ENCODE data around the gene USF3. TPM values are rescaled to one million over a fixed set of nuclear protein-coding genes. Genes with fewer than 3 reads are reported as not detected.

USF3 gene
- total and polyA plus RNA-seq, 9 of the 15 experiments (the other 6 are each of a cell fraction or from before 2014, with no cell fraction given): 1.4 to 6.9 (median 3.1) TPM

- Histone ChIP-seq H2AFZ (ENCODE audit: low read depth, low read length) (no peak overlapping the region), H3K27ac (ENCODE audit: extremely low read depth, low read depth, low read length) (no peak overlapping the region), H3K4me2 (ENCODE audit: insufficient read depth, low read length) (no peak overlapping the region), H3K4me3 (no peak overlapping the region), H4K20me1 (replicated peaks; ENCODE audit: control insufficient read depth, insufficient read depth, low read length) (0 out of 2 replicates have a peak, but pooled peaks cover 3% of the 10 kb centered on the region), H3K36me3 (ENCODE audit: control insufficient read depth, insufficient read depth, low read length) (peaks cover 68% of the 10 kb centered on the region), H3K27me3 (ENCODE audit: control insufficient read depth in 2 of 2, insufficient read depth in 2 of 2, low read length in 2 of 2) (no peaks in the 10 kb centered on the region), H3K79me2 (ENCODE audit: control insufficient read depth, insufficient read depth, low read length) (peaks cover 98% of the 10 kb centered on the region), H3K9me3 (replicated peaks; ENCODE audit: control insufficient read depth, insufficient read depth, low read depth, low read length) (no peaks in the 10 kb centered on the region; the same call in 1 of the 2 replicates), H3K9me1 (ENCODE audit: control insufficient read depth, insufficient read depth, low read length) (no peaks in the 10 kb centered on the region), H3K4me1 (replicated peaks in 1 of 2; ENCODE audit: control insufficient read depth in 2 of 2, insufficient read depth in 2 of 2, low read length in 2 of 2) (no peaks in the 10 kb centered on the region), H3K9ac (ENCODE audit: insufficient read depth in 1 of 2, low read depth in 2 of 2, low read length in 2 of 2) (no peak overlapping the region)
- TF ChIP-seq RB1 (IDR thresholded peaks at IDR 0.05; ENCODE audit: low read depth) (no peak), TAF7 (tag; IDR thresholded peaks at IDR 0.05) (no peak)
- no peak for FAIRE-seq
- BruUV-seq (replicated peaks): no TSS peak
- intact Hi-C loops (cut with micrococcal nuclease) (loop anchor here (10.0 kb wide), 1 partner anchor 424 kb away; no protein-coding TSS in a partner anchor), in situ Hi-C loops (cut with MboI) (no loop called here)
- 100% methylated on average over 1 of the region's 1 CpG for WGBS (ENCODE audit: insufficient coverage, low coverage, missing lambda C conversion rate)
- ChIA-PET CTCF (ENCODE audit: low intra/inter-chr PET ratio) (no interaction called here), POLR2A (no interaction called here)
- ATAC-seq: no peak
- DNase-seq (ENCODE audit: extremely low read depth in 1 of 4, low spot score in 3 of 4): no peak
Measured at GRCh38 chr3:113730550-113730949, 34.1 kb upstream of the USF3 start.

GRCh38 chr3:113728661-113729060, 32.2 kb upstream of the USF3 start:
- in situ Hi-C loops (cut with MboI) (no loop called here), intact Hi-C loops (cut with micrococcal nuclease) (no loop called here)
- peaks cover 71% of the 10 kb centered on the region for H3K36me3 ChIP-seq (ENCODE audit: control insufficient read depth, insufficient read depth, low read length)
- CTCF ChIA-PET (ENCODE audit: low intra/inter-chr PET ratio): no interaction called here
- no peaks in the 10 kb centered on the region for H3K4me1 ChIP-seq (replicated peaks in 1 of 2; ENCODE audit: control insufficient read depth in 2 of 2, insufficient read depth in 2 of 2, low read length in 2 of 2)
- H3K27ac ChIP-seq (ENCODE audit: extremely low read depth, low read depth, low read length): no peak overlapping the region
- POLR2A ChIA-PET: no interaction called here
- no peaks in the 10 kb centered on the region for H3K9me3 ChIP-seq (replicated peaks; ENCODE audit: control insufficient read depth, insufficient read depth, low read depth, low read length)
- no peak overlapping the region for H3K4me3 ChIP-seq
- no peak overlapping the region for H3K9ac ChIP-seq (ENCODE audit: insufficient read depth in 1 of 2, low read depth in 2 of 2, low read length in 2 of 2)
- no peak for DNase-seq (ENCODE audit: extremely low read depth in 1 of 4, low spot score in 3 of 4)
- H2AFZ ChIP-seq (ENCODE audit: low read depth, low read length): no peak overlapping the region
- WGBS (ENCODE audit: insufficient coverage, low coverage, missing lambda C conversion rate): 100% methylated on average over 1 of the region's 2 CpGs
- FAIRE-seq: no peak
- 0 out of 2 replicates have a peak, but pooled peaks cover 3% of the 10 kb centered on the region for H4K20me1 ChIP-seq (replicated peaks; ENCODE audit: control insufficient read depth, insufficient read depth, low read length)
- H3K4me2 ChIP-seq (ENCODE audit: insufficient read depth, low read length): no peak overlapping the region
- no TSS peak for BruUV-seq (replicated peaks)
- no peaks in the 10 kb centered on the region for H3K27me3 ChIP-seq (ENCODE audit: control insufficient read depth in 2 of 2, insufficient read depth in 2 of 2, low read length in 2 of 2)
- H3K9me1 ChIP-seq (ENCODE audit: control insufficient read depth, insufficient read depth, low read length): no peaks in the 10 kb centered on the region
- peaks cover 91% of the 10 kb centered on the region for H3K79me2 ChIP-seq (ENCODE audit: control insufficient read depth, insufficient read depth, low read length)
- ATAC-seq: no peak
- no peak for TF ChIP-seq E2F5 (CRISPR knock-in tag; IDR thresholded peaks at IDR 0.05)
- no peak for TF ChIP-seq THAP12 (CRISPR knock-in tag; IDR thresholded peaks at IDR 0.05)
- no peak for TF ChIP-seq NR2C2 (CRISPR knock-in tag; IDR thresholded peaks at IDR 0.05)
- no peak for TF ChIP-seq NR2C2 (tag; IDR thresholded peaks at IDR 0.05)
- no peak for TF ChIP-seq MTF1 (CRISPR knock-in tag; IDR thresholded peaks at IDR 0.05; ENCODE audit: borderline replicate concordance)
- TF ChIP-seq KLF10 (CRISPR knock-in tag; IDR thresholded peaks at IDR 0.05): no peak
- TF ChIP-seq DEAF1 (CRISPR knock-in tag; IDR thresholded peaks at IDR 0.05): no peak
